HEK293T (cell line): ENCODE results near the gene PNLIP.

ENCODE experiments used
- CTCF ChIA-PET: fragments of 350-600 bp; formaldehyde crosslinking; extraction: SDS; loops from one replicate; lab custom pipeline; 2021; ENCODE audit warnings: antibody characterized with exemption, inconsistent platforms; lab: Yijun Ruan, JAX
- POLR2A ChIA-PET: fragments of 350-600 bp; formaldehyde crosslinking; extraction: SDS; loops from one replicate; lab custom pipeline; 2020; ENCODE audit warnings: antibody characterized with exemption, inconsistent platforms; lab: Yijun Ruan, JAX
- DNase-seq: peaks from one replicate; pipeline ENCODE4 v3.0.0; 2012; ENCODE audit warnings: mixed read lengths; ENCODE audit errors: extremely low spot score
- ARNT ChIP-seq: fragments of 450-650 bp; IDR thresholded peaks from 2 replicates; pipeline ENCODE4 v1.6.1; 2017; ENCODE audit warnings: mild to moderate bottlenecking
- BHLHE40 ChIP-seq: fragments of 450-650 bp; IDR thresholded peaks from 2 replicates; pipeline ENCODE4 v1.6.1; 2016; ENCODE audit warnings: mild to moderate bottlenecking, moderate library complexity, borderline replicate concordance
- CTBP1 ChIP-seq: fragments of 450-650 bp; IDR thresholded peaks from 2 replicates; pipeline ENCODE4 v1.6.1; 2016; ENCODE audit warnings: borderline replicate concordance
- ELF4 ChIP-seq: fragments of 450-650 bp; IDR thresholded peaks from 2 replicates; pipeline ENCODE4 v1.6.1; 2017; ENCODE audit warnings: antibody characterized with exemption
- FOXA1 ChIP-seq: fragments of 450-650 bp; IDR thresholded peaks from 2 replicates; pipeline ENCODE4 v1.6.1; 2016; ENCODE audit warnings: mild to moderate bottlenecking
- FOXK2 ChIP-seq: fragments of 450-650 bp; IDR thresholded peaks from 2 replicates; pipeline ENCODE4 v1.6.1; 2016; ENCODE audit warnings: mild to moderate bottlenecking
- FOXM1 ChIP-seq: fragments of 450-650 bp; IDR thresholded peaks from 2 replicates; pipeline ENCODE4 v1.6.1; 2017; ENCODE audit warnings: mild to moderate bottlenecking, borderline replicate concordance
- HDGF ChIP-seq: fragments of 450-650 bp; IDR thresholded peaks from 2 replicates; pipeline ENCODE4 v1.6.1; 2017; ENCODE audit warnings: antibody characterized with exemption, borderline replicate concordance
- L3MBTL2 ChIP-seq: fragments of 450-650 bp; conservative IDR thresholded peaks from 2 replicates; pipeline ENCODE4 v1.6.1; 2016; ENCODE audit warnings: mild to moderate bottlenecking
- LEF1 ChIP-seq: fragments of 450-650 bp; IDR thresholded peaks from 2 replicates; pipeline ENCODE4 v1.6.1; 2017; ENCODE audit warnings: mild to moderate bottlenecking, borderline replicate concordance
- NFRKB ChIP-seq: fragments of 450-650 bp; IDR thresholded peaks from 2 replicates; pipeline ENCODE4 v1.6.1; 2016; ENCODE audit warnings: mild to moderate bottlenecking, moderate library complexity
- SP1 ChIP-seq: fragments of 450-650 bp; IDR thresholded peaks from 2 replicates; pipeline ENCODE4 v1.6.1; 2017
- SUZ12 ChIP-seq: fragments of 450-650 bp; IDR thresholded peaks from 2 replicates; pipeline ENCODE4 v1.6.1; 2016; ENCODE audit warnings: mild to moderate bottlenecking
- TARDBP ChIP-seq: fragments of 450-650 bp; IDR thresholded peaks from 2 replicates; pipeline ENCODE4 v1.6.1; 2016
- ZNF384 ChIP-seq: fragments of 450-650 bp; IDR thresholded peaks from 2 replicates; pipeline ENCODE4 v1.6.1; 2016
- TF ChIP-seq, protein P1 (sequence below): fragments of 450-650 bp; IDR thresholded peaks from 2 replicates; pipeline ENCODE4 v1.6.1; 2016

PNLIP gene

DNA sequence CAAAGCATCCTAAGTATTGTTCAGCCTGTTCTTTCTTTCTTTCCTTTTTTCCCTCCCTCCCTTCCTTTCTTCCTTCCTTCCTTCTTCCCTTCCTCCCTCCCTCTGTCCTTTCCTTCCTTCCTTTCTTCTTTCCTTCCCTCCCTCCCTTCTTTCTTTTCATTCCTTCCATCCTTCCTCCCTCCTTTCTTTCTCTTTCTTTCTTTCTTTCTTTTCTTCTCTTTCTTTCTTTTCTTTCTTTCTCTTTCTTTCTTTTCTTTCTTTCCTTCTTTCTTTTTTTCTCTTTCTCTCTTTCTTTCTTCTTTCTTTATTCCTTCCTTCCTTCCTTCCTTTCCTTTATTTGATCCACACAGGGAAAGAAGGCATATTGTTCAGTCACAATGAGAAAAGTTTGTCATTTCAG lies 21.2 kb downstream of the PNLIP start:
- POLR2A ChIA-PET: no interaction called here
- DNase-seq: no peak
- TF ChIP-seq LEF1: no peak
- no peak for TF ChIP-seq FOXK2
- no peak for TF ChIP-seq HDGF
- CTCF ChIA-PET: interaction anchor here (0.6 kb wide), 1 partner anchor 167 kb away, joined by 4 read pairs; no protein-coding TSS in a partner anchor

DNA sequence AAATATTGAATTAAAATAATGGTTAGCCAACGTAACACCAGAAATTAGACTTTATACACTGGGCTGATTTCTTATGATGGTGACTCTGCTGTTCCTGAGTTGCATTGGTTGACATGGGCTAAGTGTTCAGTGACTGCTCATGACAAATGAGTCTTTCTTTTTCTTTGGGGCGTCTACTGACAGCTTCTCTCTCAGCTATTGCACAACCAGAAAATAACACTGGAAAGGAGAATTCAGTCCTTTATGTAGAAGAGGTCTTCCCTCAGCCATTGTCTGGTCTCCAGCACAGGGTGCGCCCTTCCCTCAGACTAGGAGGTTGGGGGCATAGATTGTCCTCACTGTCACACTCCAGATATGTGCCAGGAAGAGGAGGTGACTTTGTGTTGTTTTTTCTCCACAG lies 21.6 kb downstream of the PNLIP start:
- DNase-seq: no peak
- POLR2A ChIA-PET: no interaction called here
- CTCF ChIA-PET: no interaction called here
- no peak for TF ChIP-seq SUZ12

DNA sequence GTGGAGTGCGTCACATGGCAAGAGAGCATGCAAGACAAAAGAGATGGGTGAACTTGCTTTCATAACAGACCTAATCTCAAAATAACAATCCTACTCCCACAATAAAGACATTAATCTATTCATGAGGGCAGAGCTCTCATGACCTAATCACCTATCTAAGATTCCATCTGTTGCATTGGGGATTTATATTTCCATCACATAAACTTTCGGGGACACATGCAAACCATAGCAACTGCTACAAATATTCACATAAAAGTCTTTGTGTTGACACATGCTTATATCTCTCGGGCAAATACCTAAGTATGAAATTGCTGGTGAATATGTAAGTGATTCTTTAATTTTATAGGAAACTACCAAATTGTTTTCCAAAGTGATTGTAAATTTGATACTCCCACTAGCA lies 29.1 kb downstream of the PNLIP start:
- DNase-seq: no peak
- CTCF ChIA-PET: no interaction called here
- POLR2A ChIA-PET: no interaction called here
- TF ChIP-seq L3MBTL2 (no peak), SP1 (no peak), NFRKB (no peak), TARDBP (no peak), CTBP1 (no peak), HDGF (no peak), LEF1 (no peak), FOXK2 (no peak), SUZ12 (no peak), ELF4 (no peak), BHLHE40 (no peak), FOXA1 (no peak), ZNF384 (no peak), FOXM1 (no peak), ARNT (no peak)
- TF ChIP-seq, protein P1, sequence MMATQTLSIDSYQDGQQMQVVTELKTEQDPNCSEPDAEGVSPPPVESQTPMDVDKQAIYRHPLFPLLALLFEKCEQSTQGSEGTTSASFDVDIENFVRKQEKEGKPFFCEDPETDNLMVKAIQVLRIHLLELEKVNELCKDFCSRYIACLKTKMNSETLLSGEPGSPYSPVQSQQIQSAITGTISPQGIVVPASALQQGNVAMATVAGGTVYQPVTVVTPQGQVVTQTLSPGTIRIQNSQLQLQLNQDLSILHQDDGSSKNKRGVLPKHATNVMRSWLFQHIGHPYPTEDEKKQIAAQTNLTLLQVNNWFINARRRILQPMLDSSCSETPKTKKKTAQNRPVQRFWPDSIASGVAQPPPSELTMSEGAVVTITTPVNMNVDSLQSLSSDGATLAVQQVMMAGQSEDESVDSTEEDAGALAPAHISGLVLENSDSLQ: no peak

DNA sequence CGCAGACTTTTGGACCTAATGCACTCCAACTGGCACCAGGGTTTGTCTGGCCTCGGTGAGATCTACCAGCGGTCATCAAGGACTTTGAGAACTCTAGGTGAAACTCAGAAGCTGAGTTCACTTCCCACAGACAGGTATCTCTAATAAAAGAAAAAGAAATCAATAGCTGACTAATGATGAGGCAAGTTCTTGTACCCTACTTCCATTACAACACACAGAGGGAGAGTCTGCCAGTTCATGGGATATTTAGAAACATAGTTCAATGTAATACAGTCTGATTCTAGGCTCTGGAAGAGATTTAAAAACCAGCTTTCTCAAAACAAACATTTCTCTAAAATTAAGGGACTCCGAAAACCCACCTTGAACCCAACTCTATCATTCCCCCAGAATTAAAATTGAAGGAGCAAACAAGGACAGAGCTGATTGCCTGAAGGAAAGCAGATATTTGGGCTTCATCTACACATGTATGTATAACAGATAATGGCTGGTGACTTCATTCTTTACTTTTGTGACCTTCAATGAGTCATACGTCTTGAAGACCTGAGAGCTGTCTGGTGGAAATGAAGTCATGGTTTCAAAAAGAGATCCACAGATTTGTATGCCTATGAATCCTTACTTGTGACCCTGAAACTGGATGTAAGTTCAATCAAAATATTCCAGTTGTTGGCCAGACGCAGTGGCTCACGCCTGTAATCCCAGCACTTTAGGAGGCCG lies 42.3 kb downstream of the PNLIP start:
- ChIA-PET POLR2A (no interaction called here), CTCF (no interaction called here)
- no peak for DNase-seq
- TF ChIP-seq SP1 (no peak), CTBP1 (no peak)

DNA sequence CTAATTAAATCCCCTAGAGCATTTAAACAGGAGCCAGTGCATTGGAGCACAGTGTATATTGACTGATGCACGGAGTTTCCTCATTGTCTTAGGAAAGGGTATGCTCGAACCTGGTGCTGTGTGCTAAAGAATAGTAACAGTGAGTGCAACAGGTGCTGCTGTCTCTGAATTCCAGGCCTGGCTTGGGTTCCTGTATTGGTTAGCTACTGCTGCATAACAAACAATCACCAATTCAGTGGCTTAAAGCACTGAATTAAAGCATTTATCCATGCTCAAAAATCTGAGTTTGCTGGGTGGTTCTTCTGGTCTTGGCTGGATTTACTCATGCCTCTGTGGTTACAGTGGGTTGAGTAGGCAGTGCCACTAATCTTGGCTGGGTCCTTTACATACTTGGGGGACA lies 43.3 kb downstream of the PNLIP start:
- POLR2A ChIA-PET: no interaction called here
- CTCF ChIA-PET: interaction anchor here (0.6 kb wide), 1 partner anchor 9 kb away, joined by 6 read pairs; no protein-coding TSS in a partner anchor
- no peak for DNase-seq
- no peak for TF ChIP-seq FOXK2

DNA sequence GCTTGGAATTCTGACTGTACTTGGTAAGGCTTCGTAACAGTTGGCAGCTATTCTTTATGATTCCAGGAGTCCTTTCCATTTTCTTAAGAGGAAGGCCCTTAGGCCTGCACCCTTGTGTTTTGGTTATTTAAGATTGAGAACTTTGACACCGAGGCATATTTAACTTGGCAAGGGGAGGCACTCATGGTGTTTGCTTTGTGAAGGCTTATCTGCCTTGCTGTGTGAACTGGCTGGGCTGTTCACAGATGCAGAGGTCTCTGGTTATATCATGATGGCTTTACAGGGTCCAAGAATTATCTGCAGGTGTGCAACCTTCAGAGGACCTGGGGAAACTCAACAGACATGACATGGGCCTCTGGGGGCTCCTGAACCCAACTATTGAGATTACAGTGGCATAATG lies 44.2 kb downstream of the PNLIP start:
- ChIA-PET POLR2A (no interaction called here), CTCF (no interaction called here)
- DNase-seq: no peak
- TF ChIP-seq CTBP1: no peak
- no peak for TF ChIP-seq ELF4
- no peak for TF ChIP-seq SUZ12
- TF ChIP-seq LEF1: no peak
- TF ChIP-seq TARDBP: no peak
- TF ChIP-seq, protein P1: no peak
- no peak for TF ChIP-seq NFRKB
- no peak for TF ChIP-seq FOXM1
- no peak for TF ChIP-seq L3MBTL2
- TF ChIP-seq FOXA1: no peak
- no peak for TF ChIP-seq BHLHE40

DNA sequence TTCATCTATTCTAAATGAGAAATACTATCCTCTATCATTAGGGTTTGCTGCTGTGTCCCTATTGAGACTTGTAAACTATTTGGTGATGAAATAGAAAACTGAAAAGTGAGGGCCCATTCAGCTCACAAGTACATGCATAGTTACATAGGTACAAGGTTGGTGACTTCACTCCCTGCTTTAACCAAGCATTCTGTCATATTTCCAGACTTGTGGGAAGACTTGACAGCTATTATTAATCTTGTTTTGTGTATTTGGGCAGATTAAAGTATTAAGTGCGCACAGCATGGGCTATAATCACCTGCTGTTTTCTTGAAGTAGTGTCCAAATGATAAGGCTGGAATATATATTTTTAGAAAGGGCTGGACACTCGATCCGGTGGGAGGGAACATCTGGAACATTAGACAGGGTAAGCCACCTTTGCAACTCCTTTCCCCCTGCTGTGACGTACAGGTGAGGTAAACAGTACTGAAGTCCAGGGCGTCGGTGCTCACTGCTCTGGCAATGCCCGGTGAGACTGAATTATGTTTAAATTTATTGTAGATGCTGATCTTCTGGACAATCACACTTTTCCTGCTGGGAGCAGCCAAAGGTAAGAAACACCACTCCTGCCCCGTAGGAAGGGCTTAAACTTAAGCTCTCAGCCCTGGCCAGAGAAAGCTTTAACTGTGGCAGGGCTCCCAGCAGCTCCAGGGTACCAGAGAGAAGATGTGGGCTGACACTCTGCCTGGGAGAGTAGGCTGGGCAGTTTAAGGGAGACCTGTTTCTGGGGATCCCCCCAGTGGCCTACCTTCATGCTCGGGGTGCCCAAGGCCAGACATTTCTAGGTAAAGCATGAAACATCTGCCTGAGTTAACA lies 45.1 kb downstream of the PNLIP start, which contains the start of gene PNLIPRP1:
Gene PNLIPRP1, plus strand, starts transcription at position 370 of the 855 bp plus-strand sequence. Its CDS starts 171 bp downstream, at position 541.
- no peak for DNase-seq
- ChIA-PET POLR2A (no interaction called here), CTCF (no interaction called here)
- TF ChIP-seq FOXM1: no peak
- TF ChIP-seq BHLHE40: no peak
- no peak for TF ChIP-seq ZNF384
- no peak for TF ChIP-seq CTBP1
